ACC112 (cell line): ENCODE measurements around the gene ASIC1.

ENCODE experiments used
- H2AFZ ChIP-seq: fragments of 200-600 bp; sonication (generic); one replicate; pipeline ENCODE4 v1.6.0; 2017; ENCODE audit warnings: antibody characterized with exemption, low read length; ENCODE audit not compliant: unreplicated experiment
- H3K27ac ChIP-seq: fragments of 200-600 bp; sonication (generic); 2 replicates; pipeline ENCODE4 v1.5.1; 2014; ENCODE audit warnings: low read depth, mild to moderate bottlenecking, antibody characterized with exemption, low read length, moderate library complexity
- H3K27me3 ChIP-seq: fragments of 200-600 bp; sonication (generic); 2 replicates; pipeline ENCODE4 v1.6.1; 2014; ENCODE audit warnings: mild to moderate bottlenecking, antibody characterized with exemption, low read length, moderate library complexity, mixed read lengths; ENCODE audit not compliant: insufficient read depth
- H3K36me3 ChIP-seq: fragments of 200-600 bp; sonication (generic); 2 replicates; pipeline ENCODE4 v1.6.1; 2016; ENCODE audit warnings: mild to moderate bottlenecking, antibody characterized with exemption, low read length, moderate library complexity, mixed read lengths; ENCODE audit not compliant: insufficient read depth
- H3K4me1 ChIP-seq: fragments of 200-600 bp; sonication (generic); one replicate; pipeline ENCODE4 v1.6.1; 2016; ENCODE audit warnings: low read length, mixed read lengths; ENCODE audit not compliant: insufficient read depth, unreplicated experiment, control insufficient read depth
- H3K4me3 ChIP-seq: fragments of 200-600 bp; sonication (generic); 2 replicates; pipeline ENCODE4 v1.5.1; 2014; ENCODE audit warnings: mild to moderate bottlenecking, low read depth, low read length
- H3K79me2 ChIP-seq: fragments of 200-600 bp; sonication (generic); one replicate; pipeline ENCODE4 v1.6.0; 2016; ENCODE audit warnings: low read length; ENCODE audit not compliant: control insufficient read depth, unreplicated experiment, insufficient read depth

Gene ASIC1

GRCh38 chr12:50110127-50110761, 52.8 kb downstream of the ASIC1 start:
- H3K79me2 ChIP-seq: peaks cover 17% of the 10 kb centered on the region
- no peaks in the 10 kb centered on the region for H3K36me3 ChIP-seq
- H3K4me3 ChIP-seq: 0 out of 2 replicates have a peak overlapping the region, but pooled peaks have one; percentile 27
- H3K27me3 ChIP-seq: no peaks in the 10 kb centered on the region
- peaks cover 20% of the 10 kb centered on the region for H3K4me1 ChIP-seq
- H3K27ac ChIP-seq: peak overlapping the region; percentile 58
- peak overlapping the region; percentile 8 for H2AFZ ChIP-seq

DNA sequence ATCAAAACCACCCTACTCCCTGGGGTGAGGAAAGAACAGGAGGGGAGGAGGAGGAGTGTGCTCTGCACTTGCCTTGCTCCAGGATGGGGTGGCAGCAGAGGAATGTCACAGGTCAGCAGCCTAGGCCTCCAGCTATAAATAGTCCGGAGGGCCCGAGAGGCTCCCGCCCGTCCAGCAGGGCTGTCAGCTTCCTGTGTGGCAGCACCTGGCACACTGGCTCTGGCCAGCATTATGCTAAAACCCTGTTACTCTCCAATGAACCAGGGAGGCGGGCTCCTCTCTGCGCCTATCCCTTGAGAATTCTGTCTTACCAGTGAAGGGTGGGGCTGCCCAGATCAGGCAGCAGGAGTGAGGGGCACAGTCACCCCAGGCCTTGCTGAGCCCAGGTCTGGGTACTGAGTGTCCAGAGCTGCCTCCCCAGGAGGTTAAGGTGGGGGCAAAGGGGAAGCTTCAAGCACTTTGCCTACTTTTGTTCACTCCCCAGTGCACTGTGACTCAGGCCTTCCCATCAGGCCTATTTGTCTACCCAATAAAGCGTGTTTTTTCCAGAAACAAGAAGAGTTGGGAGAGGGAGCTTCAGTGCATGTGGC, 53.5 kb downstream of the ASIC1 start:
- no peaks in the 10 kb centered on the region for H3K36me3 ChIP-seq
- H2AFZ ChIP-seq: peak overlapping the region; percentile 43
- peak overlapping the region; percentile 36 for H3K4me3 ChIP-seq
- H3K27me3 ChIP-seq: no peaks in the 10 kb centered on the region
- peaks cover 20% of the 10 kb centered on the region for H3K4me1 ChIP-seq
- H3K79me2 ChIP-seq: peaks cover 17% of the 10 kb centered on the region
- H3K27ac ChIP-seq: peak overlapping the region; percentile 58

- Histone ChIP-seq H3K27me3 (no peaks in the 10 kb centered on the region), H2AFZ (peak overlapping the region; percentile 43), H3K79me2 (peaks cover 19% of the 10 kb centered on the region), H3K36me3 (no peaks in the 10 kb centered on the region), H3K4me1 (peaks cover 20% of the 10 kb centered on the region), H3K27ac (peak overlapping the region; percentile 58), H3K4me3 (peak overlapping the region; percentile 36; the same call in 1 of the 2 replicates)
These were observed 53.9 kb downstream of the ASIC1 start for GRCh38 chr12:50111395-50111692.

GRCh38 chr12:50111693-50112455, 54.5 kb downstream of the ASIC1 start, which contains the start of gene COX14:
TSS of gene COX14 (plus strand) at chr12:50112236. CDS start at chr12:50120044, 7,808 bp downstream.
- no peaks in the 10 kb centered on the region for H3K36me3 ChIP-seq
- H3K4me3 ChIP-seq: peak within 1 kb of the TSS; percentile 86
- peaks cover 20% of the 10 kb centered on the region for H3K4me1 ChIP-seq
- H3K79me2 ChIP-seq: peaks cover 23% of the 10 kb centered on the region
- peak within 1 kb of the TSS; percentile 65 for H3K27ac ChIP-seq
- peak within 1 kb of the TSS; percentile 83 for H2AFZ ChIP-seq
- no peaks in the 10 kb centered on the region for H3K27me3 ChIP-seq

DNA sequence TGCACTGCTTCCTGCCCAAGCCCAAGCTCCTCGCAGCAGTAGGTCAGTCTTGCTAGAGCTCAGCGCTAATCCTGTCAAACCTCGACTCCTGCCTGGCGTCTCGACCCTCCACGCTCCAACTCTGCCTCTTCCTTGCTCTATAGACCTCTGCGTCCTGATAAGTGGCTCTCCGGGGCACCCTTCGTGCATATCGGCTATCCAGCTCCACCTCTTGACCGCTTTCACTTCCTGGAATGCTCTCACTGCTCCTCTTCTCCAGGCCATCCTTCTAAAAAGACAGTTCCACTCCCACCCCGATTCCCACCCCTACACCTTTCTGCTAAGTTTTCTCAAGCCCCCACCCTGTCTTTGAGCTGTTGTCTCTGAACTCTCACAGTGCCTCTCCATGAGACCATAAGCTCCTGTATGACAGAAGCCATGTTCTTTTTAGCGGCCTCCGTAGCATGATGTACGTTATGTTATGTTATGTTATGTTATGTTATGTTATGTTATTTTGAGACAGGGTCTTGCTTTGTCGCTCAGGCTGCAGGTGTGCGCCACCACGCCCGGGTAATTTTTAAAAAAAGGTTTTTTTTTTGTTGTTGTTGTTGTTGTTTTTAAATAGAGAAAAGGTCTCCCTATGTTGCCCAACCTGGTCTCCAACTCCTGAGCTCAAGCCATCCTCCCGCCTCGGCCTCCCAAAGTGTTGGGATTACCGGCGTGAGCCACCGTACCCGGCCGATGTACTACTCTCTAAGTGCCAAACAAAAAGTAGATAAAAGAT, 55.2 kb downstream of the ASIC1 start:
- Histone ChIP-seq H3K27ac (peak overlapping the region; percentile 65), H2AFZ (peak overlapping the region; percentile 83), H3K79me2 (peaks cover 23% of the 10 kb centered on the region)

DNA sequence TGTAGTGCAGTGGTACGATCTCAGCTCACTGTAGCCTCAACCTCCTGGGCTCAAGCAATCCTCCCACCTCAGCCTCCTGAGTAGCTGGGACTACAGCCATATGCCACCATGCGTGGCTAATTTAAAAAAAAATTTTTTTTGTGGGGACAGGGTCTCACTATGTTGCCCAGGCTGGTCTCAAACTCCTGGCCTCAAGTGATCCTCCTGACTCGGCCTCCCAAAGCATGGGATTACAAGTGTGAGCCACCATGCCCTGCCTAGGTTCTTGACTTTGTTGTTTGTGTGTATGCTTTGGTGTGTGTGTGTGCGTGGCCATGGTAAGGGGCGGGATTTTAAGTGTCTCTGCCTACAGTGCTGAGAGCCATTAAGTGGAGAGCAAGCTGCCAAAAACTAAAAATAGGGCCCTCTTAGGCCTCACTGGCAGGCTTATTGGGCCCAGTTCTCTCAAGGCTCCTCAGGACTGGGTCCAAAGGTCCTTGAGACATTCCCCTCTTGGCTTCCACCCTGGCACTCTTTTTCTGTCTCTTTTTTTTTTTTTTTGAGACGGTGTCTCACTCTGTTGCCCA, 59.7 kb downstream of the ASIC1 start:
- H2AFZ ChIP-seq: no peak overlapping the region
- H3K4me3 ChIP-seq: no peak overlapping the region
- H3K27me3 ChIP-seq: no peaks in the 10 kb centered on the region
- no peak overlapping the region for H3K27ac ChIP-seq
- H3K36me3 ChIP-seq: peaks cover 16% of the 10 kb centered on the region; the same call in 1 of the 2 replicates
- peaks cover 23% of the 10 kb centered on the region for H3K79me2 ChIP-seq
- no peaks in the 10 kb centered on the region for H3K4me1 ChIP-seq

More for the DNA sequence above, 55.2 kb downstream of the ASIC1 start:
- Histone ChIP-seq H3K36me3 (no peaks in the 10 kb centered on the region), H3K27me3 (no peaks in the 10 kb centered on the region), H3K4me1 (peaks cover 20% of the 10 kb centered on the region), H3K4me3 (peak overlapping the region; percentile 86)

- no peak overlapping the region for H3K4me3 ChIP-seq
- no peak overlapping the region for H2AFZ ChIP-seq
- peaks cover 12% of the 10 kb centered on the region for H3K79me2 ChIP-seq
- no peak overlapping the region for H3K27ac ChIP-seq
- peaks cover 16% of the 10 kb centered on the region; the same call in 1 of the 2 replicates for H3K36me3 ChIP-seq
- no peaks in the 10 kb centered on the region for H3K4me1 ChIP-seq
- no peaks in the 10 kb centered on the region for H3K27me3 ChIP-seq
These were observed 62.0 kb downstream of the ASIC1 start for GRCh38 chr12:50119387-50119786.

- no peaks in the 10 kb centered on the region for H3K27me3 ChIP-seq
- H3K36me3 ChIP-seq: peaks cover 16% of the 10 kb centered on the region; the same call in 1 of the 2 replicates
- H3K4me3 ChIP-seq: no peak overlapping the region
- H3K4me1 ChIP-seq: no peaks in the 10 kb centered on the region
- peaks cover 6% of the 10 kb centered on the region for H3K79me2 ChIP-seq
- no peak overlapping the region for H2AFZ ChIP-seq
- H3K27ac ChIP-seq: no peak overlapping the region
These were observed 63.1 kb downstream of the ASIC1 start for GRCh38 chr12:50120521-50120920.

GRCh38 chr12:50120953-50121352, 63.6 kb downstream of the ASIC1 start:
- Histone ChIP-seq H3K27ac (no peak overlapping the region), H2AFZ (no peak overlapping the region), H3K27me3 (no peaks in the 10 kb centered on the region), H3K79me2 (peaks cover 6% of the 10 kb centered on the region), H3K4me1 (no peaks in the 10 kb centered on the region), H3K36me3 (peaks cover 16% of the 10 kb centered on the region; the same call in 1 of the 2 replicates), H3K4me3 (no peak overlapping the region)

DNA sequence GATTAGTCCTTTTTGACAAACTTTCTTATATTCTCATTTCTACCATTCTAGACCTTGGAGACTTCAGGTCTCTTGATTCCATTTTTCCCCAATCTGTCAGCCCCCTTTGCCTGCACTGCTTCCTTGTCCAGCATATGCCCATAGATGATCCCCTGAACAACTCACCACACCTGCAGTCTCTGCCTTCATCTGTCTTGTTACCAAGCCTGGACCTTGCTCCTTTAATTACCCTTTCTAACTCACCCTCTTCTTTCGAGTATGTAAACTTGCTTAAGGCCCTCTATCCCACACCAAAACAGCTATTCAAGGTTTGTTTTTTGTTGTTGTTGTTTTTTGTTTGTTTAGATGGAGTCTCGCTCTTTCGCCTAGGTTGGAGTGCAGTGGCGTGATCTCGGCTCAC, 64.2 kb downstream of the ASIC1 start:
- Histone ChIP-seq H2AFZ (no peak overlapping the region), H3K36me3 (peaks cover 16% of the 10 kb centered on the region; the same call in 1 of the 2 replicates), H3K27me3 (no peaks in the 10 kb centered on the region), H3K4me1 (no peaks in the 10 kb centered on the region), H3K27ac (no peak overlapping the region), H3K4me3 (no peak overlapping the region), H3K79me2 (peaks cover 1% of the 10 kb centered on the region)
